ENCODE data around the gene POLR2I.

The POLR2I gene

DNA sequence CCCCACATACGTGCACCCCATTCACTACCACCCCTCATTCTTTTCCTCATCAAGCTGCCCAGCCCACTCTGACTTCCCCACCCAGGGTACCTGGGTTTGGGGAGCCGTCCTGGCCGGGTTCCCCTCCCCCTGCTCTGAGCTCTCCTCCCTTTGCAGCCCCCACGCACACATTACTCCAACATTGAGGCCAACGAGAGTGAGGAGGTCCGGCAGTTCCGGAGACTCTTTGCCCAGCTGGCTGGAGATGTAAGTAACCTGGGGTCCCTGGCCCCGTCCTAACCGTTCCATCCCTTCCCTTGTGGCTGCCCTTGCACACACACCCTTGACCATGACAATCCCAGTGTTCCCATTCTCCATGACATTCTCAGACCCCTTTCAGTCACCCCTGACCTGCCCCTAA is 27.8 kb upstream of the POLR2I start:
- peaks cover 48% of the 10 kb centered on the region for H3K36me3 ChIP-seq (replicated peaks)

DNA sequence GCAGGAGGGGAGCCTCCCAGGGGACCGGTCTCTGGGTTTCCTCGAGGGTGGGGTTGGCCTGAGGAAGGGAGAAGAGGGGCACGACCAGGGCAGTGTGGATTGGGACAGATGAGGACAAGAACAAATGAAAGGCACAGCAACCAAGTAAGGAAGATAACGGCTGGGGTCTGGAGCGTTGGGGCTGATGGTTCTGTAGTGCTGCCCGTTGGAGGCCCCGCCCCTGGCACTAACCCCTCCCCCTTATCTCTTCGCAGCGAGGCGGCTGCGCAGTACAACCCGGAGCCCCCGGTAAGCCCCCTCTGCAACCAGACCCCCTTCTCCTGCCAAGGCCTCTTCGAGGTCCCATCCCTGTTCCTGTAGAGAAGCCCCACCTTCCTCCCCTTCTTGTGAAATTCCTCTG is 27.4 kb upstream of the POLR2I start:
- no peak overlapping the region for H3K27ac ChIP-seq
- peaks cover 44% of the 10 kb centered on the region for H3K36me3 ChIP-seq (replicated peaks)
- H3K27me3 ChIP-seq (replicated peaks): no peaks in the 10 kb centered on the region
- in situ Hi-C loops (cut with HindIII; ENCODE audit: low pct_ligation_motif_present, low sequenced_read_pairs): no loop called here
- TF ChIP-seq, protein P1, sequence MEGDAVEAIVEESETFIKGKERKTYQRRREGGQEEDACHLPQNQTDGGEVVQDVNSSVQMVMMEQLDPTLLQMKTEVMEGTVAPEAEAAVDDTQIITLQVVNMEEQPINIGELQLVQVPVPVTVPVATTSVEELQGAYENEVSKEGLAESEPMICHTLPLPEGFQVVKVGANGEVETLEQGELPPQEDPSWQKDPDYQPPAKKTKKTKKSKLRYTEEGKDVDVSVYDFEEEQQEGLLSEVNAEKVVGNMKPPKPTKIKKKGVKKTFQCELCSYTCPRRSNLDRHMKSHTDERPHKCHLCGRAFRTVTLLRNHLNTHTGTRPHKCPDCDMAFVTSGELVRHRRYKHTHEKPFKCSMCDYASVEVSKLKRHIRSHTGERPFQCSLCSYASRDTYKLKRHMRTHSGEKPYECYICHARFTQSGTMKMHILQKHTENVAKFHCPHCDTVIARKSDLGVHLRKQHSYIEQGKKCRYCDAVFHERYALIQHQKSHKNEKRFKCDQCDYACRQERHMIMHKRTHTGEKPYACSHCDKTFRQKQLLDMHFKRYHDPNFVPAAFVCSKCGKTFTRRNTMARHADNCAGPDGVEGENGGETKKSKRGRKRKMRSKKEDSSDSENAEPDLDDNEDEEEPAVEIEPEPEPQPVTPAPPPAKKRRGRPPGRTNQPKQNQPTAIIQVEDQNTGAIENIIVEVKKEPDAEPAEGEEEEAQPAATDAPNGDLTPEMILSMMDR (IDR thresholded peaks at IDR 0.05; ENCODE audit: low read depth, low read length, missing control alignments): no peak
- no peak overlapping the region for H3K4me3 ChIP-seq (ENCODE audit: low read depth, low read length)
- no peak for DNase-seq

More for the DNA sequence above, 27.8 kb upstream of the POLR2I start:
- in situ Hi-C loops (cut with HindIII; ENCODE audit: low pct_ligation_motif_present, low sequenced_read_pairs): no loop called here
- Histone ChIP-seq H3K27ac (no peak overlapping the region), H3K4me3 (ENCODE audit: low read depth, low read length) (no peak overlapping the region), H3K27me3 (replicated peaks) (no peaks in the 10 kb centered on the region)
- no peak for DNase-seq
- TF ChIP-seq, protein P1 (IDR thresholded peaks at IDR 0.05; ENCODE audit: low read depth, low read length, missing control alignments): no peak

DNA sequence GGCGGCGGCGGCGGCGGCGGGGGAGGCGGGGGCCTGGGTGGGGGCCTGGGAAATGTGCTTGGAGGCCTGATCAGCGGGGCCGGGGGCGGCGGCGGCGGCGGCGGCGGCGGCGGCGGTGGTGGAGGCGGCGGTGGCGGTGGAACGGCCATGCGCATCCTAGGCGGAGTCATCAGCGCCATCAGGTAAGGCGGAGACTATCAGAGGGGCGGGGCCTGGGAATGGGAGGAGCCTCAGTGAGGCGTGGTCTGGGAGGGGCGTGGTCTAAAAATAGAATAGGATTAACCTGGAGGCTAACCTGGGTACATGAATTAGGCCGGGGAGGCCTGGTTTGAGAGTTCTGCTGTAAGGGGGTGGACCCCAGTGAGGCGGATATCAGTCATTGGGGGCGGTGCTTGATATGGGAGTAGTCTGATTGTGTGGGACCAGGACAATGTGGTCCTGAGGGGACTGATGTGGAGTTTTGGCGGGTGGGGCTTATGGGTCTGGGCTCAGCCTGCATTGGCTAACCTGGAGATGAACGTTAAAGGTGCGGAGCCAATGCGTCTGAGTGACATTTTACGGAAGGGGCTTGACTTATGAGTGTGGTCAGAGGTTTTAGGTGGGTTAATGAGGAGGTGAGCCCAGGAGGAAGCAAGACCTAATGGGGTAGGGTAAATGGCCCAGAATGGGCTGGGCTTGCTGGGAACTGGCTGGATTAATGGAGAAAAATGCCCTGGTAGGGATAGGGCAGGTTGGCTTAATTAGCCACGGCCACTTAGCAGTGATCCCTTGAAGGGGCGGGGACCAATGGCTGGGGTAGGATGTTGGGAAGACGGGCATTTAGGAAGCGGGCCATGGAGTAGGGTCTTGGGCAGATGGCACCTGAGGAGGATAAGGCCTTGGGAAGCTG is 26.6 kb upstream of the POLR2I start:
- Histone ChIP-seq H3K27ac (peak overlapping the region; percentile 94), H3K4me3 (ENCODE audit: low read depth, low read length) (peak overlapping the region; percentile 96), H3K27me3 (replicated peaks) (no peaks in the 10 kb centered on the region), H3K36me3 (replicated peaks) (peaks cover 36% of the 10 kb centered on the region)
- TF ChIP-seq, protein P1 (IDR thresholded peaks at IDR 0.05; ENCODE audit: low read depth, low read length, missing control alignments): no peak
- in situ Hi-C loops (cut with HindIII; ENCODE audit: low pct_ligation_motif_present, low sequenced_read_pairs): no loop called here
- DNase-seq: peak; percentile 84

DNA sequence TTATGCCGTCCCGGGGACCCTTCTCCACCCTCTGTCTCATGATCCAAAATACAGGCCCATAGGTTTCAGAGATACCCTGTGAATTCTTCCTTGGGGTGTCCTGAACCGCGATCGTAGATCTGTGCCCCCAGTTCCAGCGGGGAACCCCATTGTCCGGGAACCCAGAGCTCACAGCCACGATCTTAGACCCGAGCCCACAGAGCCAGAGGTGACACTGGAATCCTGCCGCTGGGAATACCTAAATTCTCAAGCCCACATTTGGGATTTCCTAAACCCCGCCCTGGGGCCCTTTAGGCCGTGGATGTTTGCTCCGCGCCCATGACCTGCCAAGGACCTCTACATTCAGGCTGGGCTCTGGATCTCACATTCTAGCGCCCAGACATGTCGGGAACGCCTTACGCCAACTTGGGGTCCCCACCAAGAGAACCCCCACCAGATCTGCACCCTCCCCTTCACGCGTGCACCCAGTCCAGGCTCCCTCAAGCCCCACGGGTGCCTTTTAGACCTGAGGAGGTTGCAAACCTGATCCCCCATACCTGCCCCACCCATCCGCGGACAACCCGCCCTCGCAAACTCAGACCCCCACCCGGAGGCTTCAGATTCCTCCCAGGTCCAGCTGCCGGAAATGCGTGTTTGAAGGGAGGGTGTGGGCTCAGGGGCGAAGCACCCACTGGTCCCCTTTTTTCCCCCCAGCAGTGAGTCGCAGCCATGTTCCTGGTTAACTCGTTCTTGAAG is 25.8 kb upstream of the POLR2I start:
- in situ Hi-C loops (cut with HindIII; ENCODE audit: low pct_ligation_motif_present, low sequenced_read_pairs): no loop called here
- Histone ChIP-seq H3K4me3 (ENCODE audit: low read depth, low read length) (peak overlapping the region; percentile 96), H3K27me3 (replicated peaks) (no peaks in the 10 kb centered on the region), H3K27ac (peak overlapping the region; percentile 94), H3K36me3 (replicated peaks) (peaks cover 28% of the 10 kb centered on the region)
- TF ChIP-seq, protein P1 (IDR thresholded peaks at IDR 0.05; ENCODE audit: low read depth, low read length, missing control alignments): no peak
- peak; percentile 62 for DNase-seq

DNA sequence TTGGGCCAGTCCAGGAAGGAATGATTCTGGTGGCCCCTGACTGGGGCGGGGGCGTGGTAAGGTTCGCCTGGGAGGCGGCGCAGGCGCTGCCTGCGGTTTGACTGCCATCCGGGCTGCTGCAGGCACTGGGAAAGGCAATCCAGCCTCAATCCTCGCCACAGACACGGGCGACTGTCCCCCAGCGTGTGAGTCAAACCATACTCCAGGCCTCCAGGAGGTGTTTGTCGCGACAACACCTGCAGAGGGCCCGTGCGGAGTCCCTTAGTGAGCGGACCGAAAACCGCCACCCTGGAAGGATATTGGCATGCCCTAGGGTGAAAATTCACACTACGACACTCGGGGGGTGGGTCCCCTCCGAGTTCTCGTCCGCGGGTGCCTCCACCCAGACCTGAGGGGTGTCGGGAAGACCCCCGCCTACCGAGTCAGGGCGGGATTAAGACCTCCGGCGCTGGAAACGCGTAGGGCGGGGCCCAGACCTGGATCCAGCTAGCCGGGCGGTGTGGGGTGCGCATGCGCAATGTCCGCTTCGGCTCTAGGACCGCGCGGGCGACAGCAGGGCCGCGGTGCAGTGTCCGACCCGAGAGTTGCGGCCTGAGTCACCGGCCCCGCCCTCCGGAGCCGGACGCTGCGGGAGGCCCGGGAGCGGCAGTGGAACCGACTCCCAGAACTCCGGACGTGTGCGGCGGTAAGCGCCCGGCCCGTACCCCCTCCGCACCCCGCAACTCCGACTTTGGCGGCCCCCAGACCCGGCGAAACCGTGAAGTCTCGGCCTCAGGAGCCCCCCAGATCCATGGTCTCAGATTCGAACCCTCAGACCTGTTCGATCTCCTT is 25.0 kb upstream of the POLR2I start, which contains the start of gene CAPNS1:
CAPNS1 (plus strand) TSS at position 594 of the 831 bp plus-strand sequence. CDS start 946 bp downstream, outside the sequence.
- TF ChIP-seq, protein P1 (IDR thresholded peaks at IDR 0.05; ENCODE audit: low read depth, low read length, missing control alignments): peak; percentile 14
- in situ Hi-C loops (cut with HindIII; ENCODE audit: low pct_ligation_motif_present, low sequenced_read_pairs): no loop called here
- Histone ChIP-seq H3K27ac (peak within 1 kb of the TSS; percentile 94), H3K4me3 (ENCODE audit: low read depth, low read length) (peak within 1 kb of the TSS; percentile 96), H3K27me3 (replicated peaks) (no peaks in the 10 kb centered on the region), H3K36me3 (replicated peaks) (peaks cover 22% of the 10 kb centered on the region)
- DNase-seq: peak; percentile 95
